ENCODE measurements around the gene FAM120A.
A peak's percentile ranks its signal among the peaks of the same experiment; 100 is the strongest.

FAM120A gene

GRCh38 chr9:93492327-93492726, 40.8 kb downstream of the FAM120A start:
- H3K36me3 ChIP-seq = peaks cover 29% of the 10 kb centered on the region
- H3K9me3 ChIP-seq (ENCODE audit: severe bottlenecking) = no peaks in the 10 kb centered on the region
- H3K27ac ChIP-seq = no peak overlapping the region
- H3K27me3 ChIP-seq (ENCODE audit: insufficient read depth, low read depth, severe bottlenecking) = no peaks in the 10 kb centered on the region
- no peak overlapping the region for H3K4me3 ChIP-seq (ENCODE audit: low read depth, low read length)
- peak; percentile 68 for DNase-seq
- TF ChIP-seq CTCF (IDR thresholded peaks at IDR 0.05; ENCODE audit: low read depth, low read length) = no peak

- no peak for DNase-seq
- H3K36me3 ChIP-seq = peaks cover 42% of the 10 kb centered on the region
- H3K9me3 ChIP-seq (ENCODE audit: severe bottlenecking) = no peaks in the 10 kb centered on the region
- no peaks in the 10 kb centered on the region for H3K27me3 ChIP-seq (ENCODE audit: insufficient read depth, low read depth, severe bottlenecking)
- no peak overlapping the region for H3K4me3 ChIP-seq (ENCODE audit: low read depth, low read length)
- TF ChIP-seq CTCF (IDR thresholded peaks at IDR 0.05; ENCODE audit: low read depth, low read length) = no peak
- H3K27ac ChIP-seq = no peak overlapping the region
These were observed 42.5 kb downstream of the FAM120A start for GRCh38 chr9:93493949-93494348.

GRCh38 chr9:93496285-93496684, 44.8 kb downstream of the FAM120A start:
- Histone ChIP-seq H3K27me3 (ENCODE audit: insufficient read depth, low read depth, severe bottlenecking) (no peaks in the 10 kb centered on the region), H3K4me3 (ENCODE audit: low read depth, low read length) (no peak overlapping the region), H3K36me3 (peaks cover 56% of the 10 kb centered on the region), H3K27ac (no peak overlapping the region), H3K9me3 (ENCODE audit: severe bottlenecking) (no peaks in the 10 kb centered on the region)
- DNase-seq = no peak
- no peak for TF ChIP-seq CTCF (IDR thresholded peaks at IDR 0.05; ENCODE audit: low read depth, low read length)

GRCh38 chr9:93500571-93501298, 49.2 kb downstream of the FAM120A start:
- Histone ChIP-seq H3K9me3 (ENCODE audit: severe bottlenecking) (no peaks in the 10 kb centered on the region), H3K27ac (no peak overlapping the region), H3K4me3 (ENCODE audit: low read depth, low read length) (no peak overlapping the region), H3K36me3 (peaks cover 57% of the 10 kb centered on the region), H3K27me3 (ENCODE audit: insufficient read depth, low read depth, severe bottlenecking) (no peaks in the 10 kb centered on the region)
- no peak for TF ChIP-seq CTCF (IDR thresholded peaks at IDR 0.05; ENCODE audit: low read depth, low read length)
- no peak for DNase-seq

- no peak for TF ChIP-seq CTCF (IDR thresholded peaks at IDR 0.05; ENCODE audit: low read depth, low read length)
- Histone ChIP-seq H3K27ac (no peak overlapping the region), H3K36me3 (peaks cover 52% of the 10 kb centered on the region), H3K4me3 (ENCODE audit: low read depth, low read length) (no peak overlapping the region), H3K27me3 (ENCODE audit: insufficient read depth, low read depth, severe bottlenecking) (no peaks in the 10 kb centered on the region), H3K9me3 (ENCODE audit: severe bottlenecking) (no peaks in the 10 kb centered on the region)
- no peak for DNase-seq
These were observed 49.9 kb downstream of the FAM120A start for GRCh38 chr9:93501406-93501805.

- Histone ChIP-seq H3K27ac (no peak overlapping the region), H3K9me3 (ENCODE audit: severe bottlenecking) (no peaks in the 10 kb centered on the region), H3K27me3 (ENCODE audit: insufficient read depth, low read depth, severe bottlenecking) (no peaks in the 10 kb centered on the region), H3K36me3 (peaks cover 38% of the 10 kb centered on the region), H3K4me3 (ENCODE audit: low read depth, low read length) (no peak overlapping the region)
- DNase-seq = no peak
- no peak for TF ChIP-seq CTCF (IDR thresholded peaks at IDR 0.05; ENCODE audit: low read depth, low read length)
These were observed 51.9 kb downstream of the FAM120A start for GRCh38 chr9:93503381-93503780.
